Tibial nerve (tissue), 4 donors: ENCODE results near the gene ALG14. TPM values are rescaled to one million over a fixed set of nuclear protein-coding genes. Genes with fewer than 3 reads are reported as not detected.

ENCODE experiments used
- DNase-seq, 2 donors: peaks; one replicate each; pipeline ENCODE4 v3.0.0-alpha.2; 2019; ENCODE audit warnings: low spot score in 2 of 2
- H3K27ac ChIP-seq, 4 donors: fragments of 200-600 bp; sonication (generic) in 3 of 4; one replicate each; pipeline ENCODE4 v1.5.1; 2017 to 2019; ENCODE audit warnings: mild to moderate bottlenecking in 1 of 4
- H3K27me3 ChIP-seq, 2 donors: fragments of 200-600 bp; sonication (generic) in 1 of 2; one replicate each; pipeline versions ENCODE4 v1.5.1 to v1.6.0; 2017 to 2019
- H3K36me3 ChIP-seq, 3 donors: fragments of 200-600 bp; sonication (generic); one replicate each; pipeline ENCODE4 v1.5.1; 2018 to 2019
- H3K4me1 ChIP-seq, 4 donors: fragments of 200-600 bp; sonication (generic) in 3 of 4; one replicate each; pipeline ENCODE4 v1.5.1; 2017 to 2019
- H3K4me3 ChIP-seq, 4 donors: fragments of 200-600 bp; sonication (generic) in 3 of 4; one replicate each; pipeline ENCODE4 v1.5.1; 2017 to 2019; ENCODE audit warnings: mild to moderate bottlenecking in 1 of 4, moderate library complexity in 1 of 4
- H3K9me3 ChIP-seq, 4 donors: fragments of 200-600 bp; sonication (generic) in 3 of 4; one replicate each; pipeline ENCODE4 v1.5.1; 2017 to 2019
- EP300 ChIP-seq, 2 donors: sonication (generic); formaldehyde crosslinking; IDR thresholded peaks; one replicate each; pipeline ENCODE4 v1.6.1; 2017; ENCODE audit warnings: antibody characterized with exemption in 2 of 2, mild to moderate bottlenecking in 1 of 2
- POLR2A ChIP-seq, 2 donors: fragments of 450-650 bp; IDR thresholded peaks; one replicate each; pipeline ENCODE4 v1.6.1; 2017; ENCODE audit warnings: antibody characterized with exemption in 2 of 2, mild to moderate bottlenecking in 2 of 2, moderate library complexity in 2 of 2
- WGBS, 2 donors: methylation state at CpG; one replicate each; pipeline ENCODE4 v1.1.5; 2018; 5-methylcytosine and 5-hydroxymethylcytosine counted together
- total RNA-seq, 4 donors: library from RNA; depleted of rRNA; stranded (reverse); fragments of >200 nt; gene quantifications; one replicate each; pipeline ENCODE4 v1.1.0, GENCODE V29; 2016
- TF ChIP-seq, protein P1 (sequence below), 5 experiments: fragments of 200-600 bp in 3 of 5; fragments of 450-650 bp in 2 of 5; sonication (generic) in 3 of 5; IDR thresholded peaks; one replicate each; pipeline ENCODE4 v1.5.1; 2016 to 2019; ENCODE audit warnings: antibody characterized with exemption in 5 of 5, mild to moderate bottlenecking in 3 of 5, moderate library complexity in 2 of 5

Gene ALG14
- total RNA-seq: 1 to 10 TPM; 1.1 to 1.6 (median 1.5) TPM

DNA sequence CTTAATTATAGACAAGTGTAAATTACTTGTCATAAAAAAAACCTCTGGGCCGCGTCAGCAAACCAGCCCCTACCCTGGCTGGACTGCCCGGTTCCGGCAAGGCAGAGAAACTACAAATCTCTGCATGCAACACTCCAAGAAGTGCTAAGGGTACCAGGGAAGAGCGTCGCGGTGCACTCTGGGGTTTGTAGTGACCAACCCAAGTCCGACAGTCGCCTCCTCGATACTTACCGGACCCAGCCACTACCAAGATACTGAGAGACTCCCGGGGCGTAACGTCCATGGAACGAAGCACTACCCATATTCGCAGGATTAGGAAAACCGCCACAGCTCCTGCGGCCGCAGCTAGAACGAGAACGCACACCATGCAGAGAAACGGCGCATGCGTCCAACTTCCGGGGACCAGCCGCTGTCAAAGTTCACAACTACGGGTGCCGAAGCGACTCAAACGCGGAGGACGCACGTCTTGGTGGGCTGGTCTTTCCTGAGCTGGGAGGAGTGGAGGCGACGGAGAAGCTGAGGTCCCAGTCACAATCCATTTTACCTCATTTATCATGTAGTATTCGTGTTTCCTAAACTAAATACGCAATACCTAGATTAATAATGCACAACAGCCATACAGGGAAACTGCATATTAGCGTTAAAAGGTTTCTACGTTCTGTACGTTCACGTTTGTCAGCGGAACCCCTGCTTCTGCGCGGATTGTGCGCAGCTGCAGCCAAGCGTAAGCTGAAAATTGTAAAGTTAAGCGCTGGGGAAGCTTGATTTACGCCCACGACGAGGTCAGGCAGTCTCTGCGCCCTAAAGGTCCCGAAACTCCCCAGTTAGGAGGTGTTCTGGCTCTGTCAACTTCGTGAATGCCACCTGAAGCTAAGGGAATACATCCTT lies at the start of gene ALG14:
ALG14 (minus strand) TSS at position 420 of the 888 bp plus-strand sequence; CDS start at position 367, 53 bp downstream.
- Histone ChIP-seq H3K36me3 (no peaks in the 10 kb centered on the region), H3K27me3 (no peaks in the 10 kb centered on the region), H3K4me3 (peak within 1 kb of the TSS; percentile 54 to 82 (median 72)), H3K4me1 (peaks cover 0 to 19% (median 0%) of the 10 kb centered on the region in 4 donors), H3K9me3 (no peaks in the 10 kb centered on the region), H3K27ac (peak within 1 kb of the TSS; percentile 86 to 96 (median 91))
- WGBS, 2 donors: 0 to 1% methylated on average over 50 to 52 of the region's 53 CpGs
- peak; percentile 86 to 94 for DNase-seq
- TF ChIP-seq EP300 (IDR thresholded peaks at IDR 0.05) (peak; percentile 55 to 98), POLR2A (IDR thresholded peaks at IDR 0.05) (peak; percentile 45 to 68)
- TF ChIP-seq, protein P1, sequence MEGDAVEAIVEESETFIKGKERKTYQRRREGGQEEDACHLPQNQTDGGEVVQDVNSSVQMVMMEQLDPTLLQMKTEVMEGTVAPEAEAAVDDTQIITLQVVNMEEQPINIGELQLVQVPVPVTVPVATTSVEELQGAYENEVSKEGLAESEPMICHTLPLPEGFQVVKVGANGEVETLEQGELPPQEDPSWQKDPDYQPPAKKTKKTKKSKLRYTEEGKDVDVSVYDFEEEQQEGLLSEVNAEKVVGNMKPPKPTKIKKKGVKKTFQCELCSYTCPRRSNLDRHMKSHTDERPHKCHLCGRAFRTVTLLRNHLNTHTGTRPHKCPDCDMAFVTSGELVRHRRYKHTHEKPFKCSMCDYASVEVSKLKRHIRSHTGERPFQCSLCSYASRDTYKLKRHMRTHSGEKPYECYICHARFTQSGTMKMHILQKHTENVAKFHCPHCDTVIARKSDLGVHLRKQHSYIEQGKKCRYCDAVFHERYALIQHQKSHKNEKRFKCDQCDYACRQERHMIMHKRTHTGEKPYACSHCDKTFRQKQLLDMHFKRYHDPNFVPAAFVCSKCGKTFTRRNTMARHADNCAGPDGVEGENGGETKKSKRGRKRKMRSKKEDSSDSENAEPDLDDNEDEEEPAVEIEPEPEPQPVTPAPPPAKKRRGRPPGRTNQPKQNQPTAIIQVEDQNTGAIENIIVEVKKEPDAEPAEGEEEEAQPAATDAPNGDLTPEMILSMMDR (IDR thresholded peaks at IDR 0.05): peak in 1 of 5 experiments; percentile 50

DNA sequence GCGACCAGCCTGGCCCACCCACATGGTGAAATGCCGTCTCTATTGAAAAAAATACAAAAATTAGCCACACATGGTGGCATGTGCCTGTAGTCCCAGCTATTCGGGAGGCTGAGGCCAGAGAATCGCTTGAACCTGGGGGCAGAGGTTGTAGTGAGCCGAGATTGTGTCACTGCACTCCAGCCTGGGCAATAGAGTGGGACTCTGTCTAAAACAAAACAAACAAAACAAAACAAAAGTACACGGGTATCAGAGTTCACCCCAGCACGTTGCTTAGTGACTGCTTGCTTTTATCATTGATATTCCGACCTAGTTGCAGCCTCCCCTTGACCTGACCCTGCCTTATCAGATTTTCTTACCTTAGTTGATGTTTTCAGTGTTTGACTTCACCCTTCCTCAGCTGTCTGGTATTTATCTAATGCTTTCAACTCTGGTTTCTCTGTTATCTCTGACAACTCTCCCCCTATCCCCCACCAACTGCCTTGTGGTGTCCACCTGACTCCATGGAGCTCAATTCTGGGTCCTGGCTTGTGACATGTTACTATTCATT lies 49.5 kb upstream of the ALG14 start:
- WGBS, 2 donors: 76 to 78% methylated on average over 8 of the region's 8 CpGs
- Histone ChIP-seq H3K9me3 (no peaks in the 10 kb centered on the region), H3K27ac (no peak overlapping the region), H3K4me1 (peaks cover 0 to 9% (median 0%) of the 10 kb centered on the region in 4 donors), H3K27me3 (no peaks in the 10 kb centered on the region), H3K36me3 (no peaks in the 10 kb centered on the region), H3K4me3 (no peak overlapping the region)
- no peak for DNase-seq
- TF ChIP-seq POLR2A (IDR thresholded peaks at IDR 0.05) (no peak), EP300 (IDR thresholded peaks at IDR 0.05) (no peak)
- TF ChIP-seq, protein P1 (IDR thresholded peaks at IDR 0.05): no peak

DNA sequence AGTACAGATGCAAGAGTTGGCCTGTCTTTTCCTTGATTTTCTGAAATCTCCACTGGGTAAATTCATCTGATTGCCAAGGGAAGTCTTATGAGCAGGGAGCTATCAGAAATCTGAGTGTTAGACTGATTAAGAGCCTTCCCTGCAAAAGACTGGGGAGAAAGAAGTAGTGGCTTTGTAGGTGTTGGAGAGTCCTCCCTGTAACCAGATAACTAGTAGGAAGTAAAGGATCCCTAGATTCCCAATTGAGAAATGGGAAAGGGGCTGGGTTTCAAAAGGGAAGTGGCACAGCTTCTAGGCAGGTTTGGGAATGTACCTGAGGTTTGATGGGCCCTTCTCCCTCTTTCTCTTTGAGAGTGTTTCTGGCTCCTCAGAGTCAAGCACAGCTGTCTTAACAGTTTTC lies 46.5 kb upstream of the ALG14 start:
- no peak for DNase-seq
- Histone ChIP-seq H3K4me1 (peaks cover 0 to 16% (median 0%) of the 10 kb centered on the region in 4 donors), H3K27ac (no peak overlapping the region), H3K4me3 (no peak overlapping the region), H3K36me3 (no peaks in the 10 kb centered on the region), H3K27me3 (no peaks in the 10 kb centered on the region), H3K9me3 (no peaks in the 10 kb centered on the region)
- TF ChIP-seq EP300 (IDR thresholded peaks at IDR 0.05) (no peak), POLR2A (IDR thresholded peaks at IDR 0.05) (no peak)
- TF ChIP-seq, protein P1 (IDR thresholded peaks at IDR 0.05): no peak

- H3K27ac ChIP-seq: no peak overlapping the region
- no peak overlapping the region for H3K4me3 ChIP-seq
- DNase-seq: no peak
- WGBS, 2 donors: 93 to 97% methylated on average over 6 of the region's 6 CpGs
- TF ChIP-seq POLR2A (IDR thresholded peaks at IDR 0.05) (no peak), EP300 (IDR thresholded peaks at IDR 0.05) (no peak)
- TF ChIP-seq, protein P1 (IDR thresholded peaks at IDR 0.05): no peak
- no peaks in the 10 kb centered on the region for H3K9me3 ChIP-seq
- no peaks in the 10 kb centered on the region for H3K36me3 ChIP-seq
- no peaks in the 10 kb centered on the region for H3K27me3 ChIP-seq
- peaks cover 0 to 16% (median 0%) of the 10 kb centered on the region in 4 donors for H3K4me1 ChIP-seq
Observed at GRCh38 chr1:95118710-95119109, 46.0 kb upstream of the ALG14 start.

GRCh38 chr1:95118067-95118499 lies 45.3 kb upstream of the ALG14 start:
- 26 to 29% methylated on average over 10 of the region's 10 CpGs for WGBS, 2 donors
- H3K36me3 ChIP-seq: no peaks in the 10 kb centered on the region
- peak overlapping the region; percentile 53 to 95 (median 82) for H3K4me3 ChIP-seq
- no peak for DNase-seq
- H3K9me3 ChIP-seq: no peaks in the 10 kb centered on the region
- H3K27ac ChIP-seq: peak overlapping the region; percentile 47 to 80 (median 68)
- TF ChIP-seq EP300 (IDR thresholded peaks at IDR 0.05) (no peak), POLR2A (IDR thresholded peaks at IDR 0.05) (no peak)
- TF ChIP-seq, protein P1 (IDR thresholded peaks at IDR 0.05): no peak
- H3K4me1 ChIP-seq: peaks cover 0 to 16% (median 0%) of the 10 kb centered on the region in 4 donors
- H3K27me3 ChIP-seq: no peaks in the 10 kb centered on the region
